IMR-90 (cell line): ENCODE data around the gene LRP1B. TPM values are rescaled to one million over a fixed set of nuclear protein-coding genes. Genes with fewer than 3 reads are reported as not detected.
A peak's percentile ranks its signal among the peaks of the same experiment; 100 is the strongest.

ENCODE experiments used
- ATAC-seq: fragments of 200-7000 bp; cut with Tn5 transposase; 2 replicates; pipeline ENCODE4 v1.9.1; 2020; ENCODE audit warnings: low read depth, mild to moderate bottlenecking, moderate library complexity
- BruUV-seq: library from RNA; stranded (reverse); fragments of 400-500 nt; replicated peaks from 2 replicates; lab custom pipeline; 2021; lab: Mats Ljungman, UMichigan
- CTCF ChIA-PET: fragments of 300-600 bp; formaldehyde crosslinking; extraction: SDS; loops from one replicate; lab custom pipeline; 2021; ENCODE audit warnings: antibody characterized with exemption; lab: Yijun Ruan, JAX
- POLR2A ChIA-PET: fragments of 300-600 bp; sonication (Branson Sonifier 250); formaldehyde crosslinking; loops from one replicate; lab custom pipeline; 2022; ENCODE audit warnings: antibody characterized with exemption; ENCODE audit not compliant: unreplicated experiment; lab: Charles Lee
- DNase-seq: peaks from one replicate; pipeline ENCODE4 v3.0.0; 2013
- H2AFZ ChIP-seq: replicated peaks from 2 replicates; pipeline ENCODE3; 2013; ENCODE audit warnings: low read length, mild to moderate bottlenecking; ENCODE audit not compliant: poor library complexity
- H2AK5ac ChIP-seq: 2 replicates; pipeline ENCODE4 v1.6.1; 2013; ENCODE audit warnings: low read depth, low read length, inconsistent platforms
- H2AK9ac ChIP-seq: replicated peaks from 2 replicates; pipeline ENCODE3; 2013; ENCODE audit warnings: mild to moderate bottlenecking, low read depth, low read length, moderate library complexity; ENCODE audit not compliant: poor library complexity
- H2BK120ac ChIP-seq: 2 replicates; pipeline ENCODE4 v1.6.1; 2013; ENCODE audit warnings: low read depth, low read length, inconsistent platforms
- H2BK15ac ChIP-seq: 3 replicates; pipeline ENCODE4 v1.6.1; 2013; ENCODE audit warnings: low read depth, low read length, inconsistent platforms
- H2BK20ac ChIP-seq: 2 replicates; pipeline ENCODE4 v1.6.1; 2013; ENCODE audit warnings: low read depth, mild to moderate bottlenecking, inconsistent platforms, low read length, moderate library complexity
- H2BK5ac ChIP-seq: 2 replicates; pipeline ENCODE4 v1.6.1; 2013; ENCODE audit warnings: mild to moderate bottlenecking, low read depth, low read length, inconsistent platforms; ENCODE audit not compliant: poor library complexity, severe bottlenecking
- H3K14ac ChIP-seq: replicated peaks from 2 replicates; pipeline ENCODE4 v1.6.1; 2013; ENCODE audit warnings: low read depth, low read length, inconsistent platforms
- H3K18ac ChIP-seq: 2 replicates; pipeline ENCODE4 v1.6.1; 2013; ENCODE audit warnings: low read depth, low read length, control low read depth
- H3K23ac ChIP-seq: 2 replicates; pipeline ENCODE4 v1.6.1; 2013; ENCODE audit warnings: low read depth, low read length, inconsistent platforms
- H3K27ac ChIP-seq: 2 replicates; pipeline ENCODE4 v1.5.1; 2013; ENCODE audit warnings: mild to moderate bottlenecking, control low read depth, low read length; ENCODE audit not compliant: insufficient read depth
- H3K27me3 ChIP-seq: 2 replicates; pipeline ENCODE4 v1.6.1; 2013; ENCODE audit warnings: low read length; ENCODE audit not compliant: control insufficient read depth, insufficient read depth
- H3K36me3 ChIP-seq: 2 replicates; pipeline ENCODE4 v1.6.1; 2013; ENCODE audit warnings: low read length, mixed read lengths; ENCODE audit not compliant: control insufficient read depth, insufficient read depth
- H3K4ac ChIP-seq: 2 replicates; pipeline ENCODE4 v1.6.1; 2013; ENCODE audit warnings: low read depth, low read length, inconsistent platforms
- H3K4me1 ChIP-seq: 2 replicates; pipeline ENCODE4 v1.6.1; 2013; ENCODE audit warnings: low read length, mixed read lengths; ENCODE audit not compliant: control insufficient read depth, insufficient read depth
- H3K4me2 ChIP-seq: 2 replicates; pipeline ENCODE4 v1.6.1; 2013; ENCODE audit warnings: low read depth, mild to moderate bottlenecking, control low read depth, low read length, moderate library complexity
- H3K4me3 ChIP-seq: 2 replicates; pipeline ENCODE4 v1.5.1; 2013; ENCODE audit warnings: low read depth, mild to moderate bottlenecking, control low read depth, low read length, moderate library complexity; ENCODE audit not compliant: insufficient read depth
- H3K56ac ChIP-seq: 2 replicates; pipeline ENCODE4 v1.6.1; 2013; ENCODE audit warnings: low read length, inconsistent platforms; ENCODE audit not compliant: insufficient read depth; ENCODE audit errors: extremely low read depth
- H3K79me1 ChIP-seq, 2 experiments: 2 replicates each; pipeline ENCODE4 v1.6.1; 2013; ENCODE audit warnings: low read length in 2 of 2, inconsistent platforms in 1 of 2, low read depth in 1 of 2
- H3K9ac ChIP-seq: 2 replicates; pipeline ENCODE4 v1.6.1; 2013; ENCODE audit warnings: low read depth, low read length, control low read depth
- H3K9me1 ChIP-seq: 2 replicates; pipeline ENCODE4 v1.6.1; 2013; ENCODE audit warnings: low read length, inconsistent platforms; ENCODE audit not compliant: insufficient read depth
- H3K9me3 ChIP-seq: 2 replicates; pipeline ENCODE4 v1.6.1; 2013; ENCODE audit warnings: low read length; ENCODE audit not compliant: control insufficient read depth, insufficient read depth
- H4K20me1 ChIP-seq: 2 replicates; pipeline ENCODE4 v1.6.1; 2013; ENCODE audit warnings: low read length, inconsistent platforms; ENCODE audit not compliant: insufficient read depth
- H4K5ac ChIP-seq: 2 replicates; pipeline ENCODE4 v1.6.1; 2013; ENCODE audit warnings: mild to moderate bottlenecking, low read depth, low read length, control low read depth
- H4K8ac ChIP-seq, 2 experiments: 2 replicates each; pipeline ENCODE4 v1.6.1; 2013; ENCODE audit warnings: low read depth in 2 of 2, low read length in 2 of 2, control low read depth in 1 of 2, inconsistent platforms in 1 of 2
- H4K91ac ChIP-seq: 2 replicates; pipeline ENCODE4 v1.6.1; 2013; ENCODE audit warnings: low read depth, low read length, inconsistent platforms; ENCODE audit not compliant: insufficient read depth
- CHD1 ChIP-seq: IDR thresholded peaks from 2 replicates; pipeline ENCODE4 v1.6.1; 2012; ENCODE audit warnings: low read depth, low read length, improper control_type of control experiment
- NFE2L2 ChIP-seq: fragments of 150-350 bp; IDR thresholded peaks from 2 replicates; pipeline ENCODE4 v1.6.1; 2016; ENCODE audit warnings: low read depth, mild to moderate bottlenecking, low read length
- WGBS, 2 experiments: methylation state at CpG; one replicate each; pipeline versions ENCODE4 v1.1.5 to v1.1.7; 2013; ENCODE audit warnings: missing lambda C conversion rate in 2 of 2; ENCODE audit not compliant: insufficient read length in 1 of 2; ENCODE audit errors: extremely low coverage in 2 of 2; 5-methylcytosine and 5-hydroxymethylcytosine counted together
- dilution Hi-C: fragments of 300-500 bp; cut with HindIII; formaldehyde crosslinking; loops from one replicate; pipeline ENCODE4 v1.14.3; 2018; ENCODE audit warnings: low sequenced_read_pairs; ENCODE audit not compliant: unreplicated experiment
- in situ Hi-C: fragments of 300-500 bp; cut with MboI; formaldehyde crosslinking; loops from 3 replicates; pipeline ENCODE4 v1.14.3; 2019; ENCODE audit warnings: low sequenced_read_pairs, inconsistent platforms, mixed read lengths
- intact Hi-C: fragments of 100-400 bp; cut with micrococcal nuclease; formaldehyde crosslinking; loops from 2 replicates; pipeline ENCODE4 v1.10.0; 2022
- polyA plus RNA-seq, 3 experiments: library from polyadenylated mRNA; depleted of rRNA; stranded (reverse); fragments of >200 nt; gene quantifications; 2 replicates each; pipeline ENCODE4 v1.2.3, GENCODE V29; 2012; ENCODE audit warnings: low replicate concordance in 1 of 3
- total RNA-seq: library from RNA; depleted of rRNA; stranded (reverse); fragments of >200 nt; gene quantifications from 2 replicates; pipeline ENCODE4 v1.2.3, GENCODE V29; 2012

LRP1B gene
- total and polyA plus RNA-seq, 2 of the 4 experiments (the other 2 are of a cell fraction) = under 0.01 to 0.02 TPM

GRCh38 chr2:140696449-140696848 lies 1434.4 kb downstream of the LRP1B start:
- ChIA-PET POLR2A (no interaction called here), CTCF (no interaction called here)
- no peak for TF ChIP-seq CHD1
- peak; percentile 42; the same call in 1 of the 2 replicates for TF ChIP-seq NFE2L2
- Histone ChIP-seq H3K56ac (no peak overlapping the region), H2BK20ac (no peak overlapping the region), H3K4me1 (no peaks in the 10 kb centered on the region), H2BK120ac (no peak overlapping the region), H2AK5ac (no peak overlapping the region), H4K91ac (no peak overlapping the region), H2AFZ (no peak overlapping the region), H4K5ac (no peak overlapping the region), H3K79me1 (no peaks in the 10 kb centered on the region), H3K4ac (no peak overlapping the region), H3K27me3 (no peaks in the 10 kb centered on the region), H2AK9ac (no peak overlapping the region), H3K4me2 (no peak overlapping the region), H3K9me3 (no peaks in the 10 kb centered on the region), H3K27ac (no peak overlapping the region), H4K8ac (no peak overlapping the region), H3K23ac (no peak overlapping the region), H4K20me1 (no peaks in the 10 kb centered on the region), H3K9me1 (no peaks in the 10 kb centered on the region), H3K18ac (no peak overlapping the region), H2BK15ac (no peak overlapping the region), H3K9ac (no peak overlapping the region), H3K4me3 (no peak overlapping the region), H3K14ac (no peak overlapping the region), H3K36me3 (no peaks in the 10 kb centered on the region), H2BK5ac (no peak overlapping the region)
- in situ Hi-C loops = no loop called here
- intact Hi-C loops = no loop called here
- ATAC-seq = no peak
- dilution Hi-C loops = no loop called here
- BruUV-seq = no TSS peak
- WGBS, 2 experiments = no CpG with 5 or more reads among the region's 3 CpGs
- no peak for DNase-seq
